ENCODE data around the gene GMIP.

DNA sequence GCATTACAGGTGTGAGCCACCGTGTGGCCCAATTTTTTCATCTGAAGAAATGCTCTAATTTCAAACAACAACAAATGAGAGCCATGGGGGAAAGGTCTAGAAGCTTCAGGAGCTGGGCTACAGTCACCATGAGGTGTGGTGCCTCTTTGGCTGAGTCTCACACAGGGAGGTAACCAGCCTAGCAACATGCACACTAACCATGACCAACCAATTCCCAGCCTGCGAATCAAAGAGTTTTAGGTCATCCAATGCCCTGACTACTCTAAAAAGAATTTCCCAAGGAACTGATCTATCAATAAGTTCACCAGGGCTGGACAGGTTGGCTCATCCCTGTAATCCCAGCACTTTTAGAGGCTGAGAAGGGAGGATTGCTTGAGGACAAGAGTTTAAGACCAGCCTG is 54.9 kb downstream of the GMIP start:
- no peak for TF ChIP-seq EZH2phosphoT487 (IDR thresholded peaks at IDR 0.05; ENCODE audit: borderline replicate concordance, low read depth)
- no peak for TF ChIP-seq POLR2AphosphoS5 (IDR thresholded peaks at IDR 0.05; ENCODE audit: low read depth, low read length)
- TF ChIP-seq, protein P1, sequence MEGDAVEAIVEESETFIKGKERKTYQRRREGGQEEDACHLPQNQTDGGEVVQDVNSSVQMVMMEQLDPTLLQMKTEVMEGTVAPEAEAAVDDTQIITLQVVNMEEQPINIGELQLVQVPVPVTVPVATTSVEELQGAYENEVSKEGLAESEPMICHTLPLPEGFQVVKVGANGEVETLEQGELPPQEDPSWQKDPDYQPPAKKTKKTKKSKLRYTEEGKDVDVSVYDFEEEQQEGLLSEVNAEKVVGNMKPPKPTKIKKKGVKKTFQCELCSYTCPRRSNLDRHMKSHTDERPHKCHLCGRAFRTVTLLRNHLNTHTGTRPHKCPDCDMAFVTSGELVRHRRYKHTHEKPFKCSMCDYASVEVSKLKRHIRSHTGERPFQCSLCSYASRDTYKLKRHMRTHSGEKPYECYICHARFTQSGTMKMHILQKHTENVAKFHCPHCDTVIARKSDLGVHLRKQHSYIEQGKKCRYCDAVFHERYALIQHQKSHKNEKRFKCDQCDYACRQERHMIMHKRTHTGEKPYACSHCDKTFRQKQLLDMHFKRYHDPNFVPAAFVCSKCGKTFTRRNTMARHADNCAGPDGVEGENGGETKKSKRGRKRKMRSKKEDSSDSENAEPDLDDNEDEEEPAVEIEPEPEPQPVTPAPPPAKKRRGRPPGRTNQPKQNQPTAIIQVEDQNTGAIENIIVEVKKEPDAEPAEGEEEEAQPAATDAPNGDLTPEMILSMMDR (IDR thresholded peaks at IDR 0.05): no peak
- TF ChIP-seq RAD21 (IDR thresholded peaks at IDR 0.05; ENCODE audit: low read length): no peak
- TF ChIP-seq FOSL2 (IDR thresholded peaks at IDR 0.05; ENCODE audit: borderline replicate concordance, low read depth): no peak
- no peak for TF ChIP-seq YY1 (IDR thresholded peaks at IDR 0.05; ENCODE audit: low read depth)
- no peak for TF ChIP-seq EP300 (IDR thresholded peaks at IDR 0.05; ENCODE audit: borderline replicate concordance in 1 of 2, low read depth in 1 of 2, low read length in 1 of 2)
- TF ChIP-seq MXI1 (IDR thresholded peaks at IDR 0.05; ENCODE audit: low read depth, low read length): no peak
- TF ChIP-seq, protein P2, sequence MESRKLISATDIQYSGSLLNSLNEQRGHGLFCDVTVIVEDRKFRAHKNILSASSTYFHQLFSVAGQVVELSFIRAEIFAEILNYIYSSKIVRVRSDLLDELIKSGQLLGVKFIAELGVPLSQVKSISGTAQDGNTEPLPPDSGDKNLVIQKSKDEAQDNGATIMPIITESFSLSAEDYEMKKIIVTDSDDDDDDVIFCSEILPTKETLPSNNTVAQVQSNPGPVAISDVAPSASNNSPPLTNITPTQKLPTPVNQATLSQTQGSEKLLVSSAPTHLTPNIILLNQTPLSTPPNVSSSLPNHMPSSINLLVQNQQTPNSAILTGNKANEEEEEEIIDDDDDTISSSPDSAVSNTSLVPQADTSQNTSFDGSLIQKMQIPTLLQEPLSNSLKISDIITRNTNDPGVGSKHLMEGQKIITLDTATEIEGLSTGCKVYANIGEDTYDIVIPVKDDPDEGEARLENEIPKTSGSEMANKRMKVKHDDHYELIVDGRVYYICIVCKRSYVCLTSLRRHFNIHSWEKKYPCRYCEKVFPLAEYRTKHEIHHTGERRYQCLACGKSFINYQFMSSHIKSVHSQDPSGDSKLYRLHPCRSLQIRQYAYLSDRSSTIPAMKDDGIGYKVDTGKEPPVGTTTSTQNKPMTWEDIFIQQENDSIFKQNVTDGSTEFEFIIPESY (IDR thresholded peaks at IDR 0.05; ENCODE audit: borderline replicate concordance, low read depth): no peak
- TF ChIP-seq RFX5 (IDR thresholded peaks at IDR 0.05; ENCODE audit: low read length): no peak
- no peak for TF ChIP-seq NRF1 (IDR thresholded peaks at IDR 0.05; ENCODE audit: low read depth, low read length)

Data from SK-N-SH (cell line).